BE2C (cell line): ENCODE results near the gene PTPRN2.

ENCODE experiments used
- DNase-seq: peaks from one replicate; pipeline ENCODE4 v3.0.0-alpha.2; 2020
- H3K27me3 ChIP-seq: fragments of 250-450 bp; sonication (Bioruptor Pico); 2 replicates; pipeline ENCODE4 v1.5.1; 2020; ENCODE audit warnings: mild to moderate bottlenecking
- H3K36me3 ChIP-seq: fragments of 250-450 bp; sonication (Bioruptor Pico); 2 replicates; pipeline ENCODE4 v1.5.1; 2020; ENCODE audit warnings: mild to moderate bottlenecking
- H3K4me1 ChIP-seq: fragments of 250-450 bp; sonication (Bioruptor Pico); 2 replicates; pipeline ENCODE4 v1.5.1; 2020
- H3K4me3 ChIP-seq: 2 replicates; pipeline ENCODE4 v1.5.1; 2011; ENCODE audit warnings: low read depth, low read length
- H3K9me3 ChIP-seq: fragments of 250-450 bp; sonication (Bioruptor Pico); 2 replicates; pipeline ENCODE4 v1.5.1; 2020
- TF ChIP-seq, protein P1 (sequence below): IDR thresholded peaks from 2 replicates; pipeline ENCODE4 v1.5.1; 2012; ENCODE audit warnings: mild to moderate bottlenecking, low read depth, low read length

The PTPRN2 gene

DNA sequence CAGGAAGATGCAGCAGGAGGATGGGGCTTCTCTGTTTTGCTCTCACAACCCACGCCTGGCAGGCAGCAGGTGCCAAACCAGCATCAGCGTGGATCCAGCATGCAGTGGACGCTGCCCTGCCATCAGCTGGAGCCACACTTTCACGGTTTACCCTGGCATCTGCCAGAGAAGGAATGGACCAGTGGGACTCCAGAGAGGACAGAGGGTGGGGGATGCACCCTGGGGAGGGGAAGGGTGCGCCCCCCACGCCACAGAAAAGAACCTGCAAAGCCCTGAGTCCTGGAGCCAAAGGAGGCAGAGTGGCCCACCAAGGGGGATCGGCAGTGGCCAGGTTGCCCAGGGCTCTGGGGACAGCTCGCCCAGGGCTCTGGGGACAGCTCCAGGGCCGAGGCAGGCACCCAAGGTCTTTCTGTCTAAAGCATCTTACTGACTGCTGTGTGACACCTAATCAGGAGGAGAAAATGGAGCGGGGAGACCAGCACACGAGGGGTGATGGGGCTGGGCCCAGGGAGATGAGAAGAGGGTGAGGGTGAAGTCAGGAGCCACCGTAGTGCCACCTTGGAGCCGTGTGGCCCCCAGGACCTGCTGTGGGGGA, 1025.7 kb downstream of the PTPRN2 start:
- no peak for DNase-seq
- no peaks in the 10 kb centered on the region for H3K4me1 ChIP-seq
- no peak overlapping the region for H3K4me3 ChIP-seq
- TF ChIP-seq, protein P1, sequence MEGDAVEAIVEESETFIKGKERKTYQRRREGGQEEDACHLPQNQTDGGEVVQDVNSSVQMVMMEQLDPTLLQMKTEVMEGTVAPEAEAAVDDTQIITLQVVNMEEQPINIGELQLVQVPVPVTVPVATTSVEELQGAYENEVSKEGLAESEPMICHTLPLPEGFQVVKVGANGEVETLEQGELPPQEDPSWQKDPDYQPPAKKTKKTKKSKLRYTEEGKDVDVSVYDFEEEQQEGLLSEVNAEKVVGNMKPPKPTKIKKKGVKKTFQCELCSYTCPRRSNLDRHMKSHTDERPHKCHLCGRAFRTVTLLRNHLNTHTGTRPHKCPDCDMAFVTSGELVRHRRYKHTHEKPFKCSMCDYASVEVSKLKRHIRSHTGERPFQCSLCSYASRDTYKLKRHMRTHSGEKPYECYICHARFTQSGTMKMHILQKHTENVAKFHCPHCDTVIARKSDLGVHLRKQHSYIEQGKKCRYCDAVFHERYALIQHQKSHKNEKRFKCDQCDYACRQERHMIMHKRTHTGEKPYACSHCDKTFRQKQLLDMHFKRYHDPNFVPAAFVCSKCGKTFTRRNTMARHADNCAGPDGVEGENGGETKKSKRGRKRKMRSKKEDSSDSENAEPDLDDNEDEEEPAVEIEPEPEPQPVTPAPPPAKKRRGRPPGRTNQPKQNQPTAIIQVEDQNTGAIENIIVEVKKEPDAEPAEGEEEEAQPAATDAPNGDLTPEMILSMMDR = no peak
- no peaks in the 10 kb centered on the region for H3K36me3 ChIP-seq
- no peaks in the 10 kb centered on the region for H3K9me3 ChIP-seq
- H3K27me3 ChIP-seq = no peaks in the 10 kb centered on the region

DNA sequence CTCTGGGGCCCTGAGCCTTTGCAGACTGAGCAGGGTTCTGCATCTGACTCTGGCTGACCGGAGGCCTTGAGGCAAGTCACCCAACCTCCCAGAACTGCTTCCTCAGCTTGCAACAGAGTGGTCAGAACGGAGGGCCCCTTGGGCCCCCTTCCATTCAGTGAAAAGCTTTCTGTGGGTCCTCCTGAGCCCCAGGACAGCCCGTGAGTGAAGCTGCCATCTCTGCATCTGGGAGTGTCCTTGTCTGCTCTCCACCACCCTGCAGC, 1026.2 kb downstream of the PTPRN2 start:
- Histone ChIP-seq H3K27me3 (no peaks in the 10 kb centered on the region), H3K4me3 (no peak overlapping the region), H3K4me1 (no peaks in the 10 kb centered on the region), H3K36me3 (no peaks in the 10 kb centered on the region), H3K9me3 (no peaks in the 10 kb centered on the region)
- no peak for DNase-seq
- TF ChIP-seq, protein P1 = no peak

DNA sequence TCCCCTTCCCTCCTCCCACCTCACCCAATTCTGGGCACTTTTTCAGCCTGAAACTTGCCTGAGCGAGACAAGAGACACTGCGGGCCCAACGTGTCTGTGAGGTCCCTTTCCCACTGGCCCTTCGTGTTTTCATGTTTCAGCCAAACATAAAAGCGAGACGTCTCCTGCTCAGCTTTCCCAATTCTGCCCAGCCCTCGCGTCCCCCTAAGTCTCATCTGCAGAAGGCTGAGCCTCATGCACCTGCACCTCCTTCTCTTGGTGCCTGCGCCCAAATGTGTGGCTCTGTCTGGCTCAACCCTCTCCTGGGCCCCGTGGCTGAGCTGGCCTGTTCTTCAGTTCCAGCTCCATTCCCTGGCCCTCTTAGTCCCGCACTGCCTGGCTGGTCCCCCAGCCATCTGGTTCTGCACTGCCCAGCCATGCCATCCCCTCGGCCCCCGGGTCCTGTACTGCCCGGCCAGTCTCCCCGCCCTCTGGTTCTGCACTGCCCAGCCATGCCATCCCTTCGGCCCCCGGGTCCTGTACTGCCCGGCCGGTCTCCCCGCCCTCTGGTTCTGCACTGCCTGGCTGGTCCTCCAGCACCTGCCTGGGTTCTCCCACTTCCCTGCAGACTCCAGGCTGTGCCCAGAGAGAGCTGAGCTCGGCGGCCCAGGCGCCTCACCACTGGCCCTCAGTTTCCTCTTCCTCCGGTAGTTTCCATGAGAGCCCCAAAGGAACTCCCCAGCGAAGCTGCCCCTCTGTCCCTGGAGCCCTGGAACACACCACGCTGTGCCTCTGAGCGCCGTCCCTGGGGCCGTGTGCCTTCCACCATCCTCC, 1026.7 kb downstream of the PTPRN2 start:
- no peaks in the 10 kb centered on the region for H3K9me3 ChIP-seq
- no peaks in the 10 kb centered on the region for H3K36me3 ChIP-seq
- no peak overlapping the region for H3K4me3 ChIP-seq
- H3K4me1 ChIP-seq = no peaks in the 10 kb centered on the region
- no peak for DNase-seq
- H3K27me3 ChIP-seq = no peaks in the 10 kb centered on the region
- TF ChIP-seq, protein P1 = no peak

DNA sequence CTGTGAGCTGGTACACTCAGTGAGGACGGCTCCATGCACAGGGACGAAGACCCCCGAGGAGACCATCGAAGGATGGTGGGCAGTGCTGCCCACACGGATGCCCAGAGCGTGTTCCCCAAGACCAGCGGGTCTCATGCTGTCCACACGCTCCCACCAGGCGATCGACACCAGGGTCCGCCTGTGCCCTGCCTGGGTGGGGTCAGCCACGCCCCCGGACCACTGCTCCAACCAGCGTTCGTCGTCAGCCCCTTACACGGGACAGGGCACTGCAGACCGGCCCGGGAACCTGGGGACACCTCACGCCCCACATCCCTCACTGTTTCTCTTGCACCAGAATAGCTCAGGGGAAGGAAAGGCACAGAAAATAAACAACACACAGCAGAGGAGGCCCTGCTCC, 1027.4 kb downstream of the PTPRN2 start:
- no peak for DNase-seq
- no peaks in the 10 kb centered on the region for H3K4me1 ChIP-seq
- TF ChIP-seq, protein P1 = no peak
- no peak overlapping the region for H3K4me3 ChIP-seq
- no peaks in the 10 kb centered on the region for H3K36me3 ChIP-seq
- H3K9me3 ChIP-seq = no peaks in the 10 kb centered on the region
- H3K27me3 ChIP-seq = no peaks in the 10 kb centered on the region

DNA sequence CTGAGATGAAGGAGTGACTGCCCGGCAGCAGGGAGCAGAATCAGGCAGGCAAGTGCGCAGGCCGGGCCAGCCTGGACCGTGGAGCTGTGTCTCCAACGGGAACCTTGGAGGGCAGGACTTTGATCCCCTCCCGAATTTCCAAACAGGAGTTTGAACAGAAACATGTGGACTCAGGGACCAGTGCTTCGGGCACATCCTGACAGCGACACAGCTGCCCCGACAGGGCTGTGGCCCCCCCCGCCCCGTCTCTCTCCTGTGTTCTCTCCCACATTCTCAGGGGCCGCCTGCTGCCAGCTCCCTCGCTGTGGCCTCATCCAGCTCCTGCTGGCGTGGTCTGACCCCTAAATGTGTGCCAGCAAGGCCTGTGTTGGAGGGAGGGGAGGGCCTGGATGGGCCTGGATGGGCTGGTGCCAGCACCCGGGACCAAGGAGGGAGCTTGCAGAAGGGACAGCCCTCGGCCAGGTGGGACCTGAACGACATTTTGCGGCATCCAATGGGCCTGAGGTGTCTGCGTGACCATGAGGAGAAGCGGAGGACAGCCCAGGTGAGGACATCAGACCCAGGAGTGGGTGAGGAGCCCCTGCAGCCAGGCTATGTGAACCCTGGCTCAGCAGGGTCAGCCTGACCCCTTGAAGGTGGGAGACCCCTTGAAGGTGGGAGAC, 1027.9 kb downstream of the PTPRN2 start:
- no peaks in the 10 kb centered on the region for H3K4me1 ChIP-seq
- H3K4me3 ChIP-seq = no peak overlapping the region
- TF ChIP-seq, protein P1 = no peak
- no peaks in the 10 kb centered on the region for H3K9me3 ChIP-seq
- DNase-seq = no peak
- no peaks in the 10 kb centered on the region for H3K27me3 ChIP-seq
- H3K36me3 ChIP-seq = no peaks in the 10 kb centered on the region
